Measurements from ENCODE around the gene ADRM1.

ADRM1 gene

GRCh38 chr20:62267543-62267942 is 35.3 kb upstream of the ADRM1 start:
- no peaks in the 10 kb centered on the region for H3K4me1 ChIP-seq (ENCODE audit: control insufficient read depth in 1 of 2, insufficient read depth in 2 of 2, low read length in 2 of 2)
- no peaks in the 10 kb centered on the region for H3K27me3 ChIP-seq (ENCODE audit: low read depth, low read length)
- H3K36me3 ChIP-seq (ENCODE audit: control insufficient read depth in 1 of 2, insufficient read depth in 2 of 2, low read length in 2 of 2) = peaks cover 24 to 57% of the 10 kb centered on the region in 2 donors
- H3K4me3 ChIP-seq (ENCODE audit: low read depth in 1 of 2, low read length in 2 of 2) = no peak overlapping the region
- no peaks in the 10 kb centered on the region for H3K9me3 ChIP-seq (ENCODE audit: control insufficient read depth in 1 of 2, low read length in 2 of 2)
- H3K27ac ChIP-seq (ENCODE audit: low read length) = no peak overlapping the region

GRCh38 chr20:62268228-62268900 is 34.4 kb upstream of the ADRM1 start:
- no peaks in the 10 kb centered on the region for H3K4me1 ChIP-seq (ENCODE audit: control insufficient read depth in 1 of 2, insufficient read depth in 2 of 2, low read length in 2 of 2)
- H3K9me3 ChIP-seq (ENCODE audit: control insufficient read depth in 1 of 2, low read length in 2 of 2) = no peaks in the 10 kb centered on the region
- H3K36me3 ChIP-seq (ENCODE audit: control insufficient read depth in 1 of 2, insufficient read depth in 2 of 2, low read length in 2 of 2) = peaks cover 24 to 57% of the 10 kb centered on the region in 2 donors
- H3K4me3 ChIP-seq (ENCODE audit: low read depth in 1 of 2, low read length in 2 of 2) = no peak overlapping the region
- H3K27me3 ChIP-seq (ENCODE audit: low read depth, low read length) = no peaks in the 10 kb centered on the region
- H3K27ac ChIP-seq (ENCODE audit: low read length) = no peak overlapping the region

DNA sequence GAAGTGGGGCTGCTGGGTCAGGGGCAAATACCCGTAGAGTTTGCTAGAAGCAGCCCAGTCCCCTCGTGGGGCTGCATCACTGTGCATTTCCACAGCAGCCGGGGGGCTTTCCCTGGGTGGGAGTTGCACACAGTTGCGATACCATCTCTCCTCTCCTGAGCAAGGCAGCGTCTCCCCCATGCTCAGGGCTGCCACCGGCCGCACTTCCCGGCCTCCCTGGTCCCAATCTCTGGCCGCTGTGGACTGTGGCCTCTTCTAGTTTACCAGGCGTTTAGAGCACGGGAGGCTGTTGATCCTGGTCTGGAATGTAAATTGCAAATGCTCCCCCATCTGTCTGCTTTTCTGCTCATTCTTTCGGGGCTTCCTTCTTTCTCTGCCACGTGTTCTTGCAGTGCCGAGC is 33.4 kb upstream of the ADRM1 start:
- Histone ChIP-seq H3K27me3 (ENCODE audit: low read depth, low read length) (no peaks in the 10 kb centered on the region), H3K4me3 (ENCODE audit: low read depth in 1 of 2, low read length in 2 of 2) (no peak overlapping the region), H3K27ac (ENCODE audit: low read length) (no peak overlapping the region), H3K9me3 (ENCODE audit: control insufficient read depth in 1 of 2, low read length in 2 of 2) (no peaks in the 10 kb centered on the region), H3K4me1 (ENCODE audit: control insufficient read depth in 1 of 2, insufficient read depth in 2 of 2, low read length in 2 of 2) (no peaks in the 10 kb centered on the region), H3K36me3 (ENCODE audit: control insufficient read depth in 1 of 2, insufficient read depth in 2 of 2, low read length in 2 of 2) (peaks cover 29 to 58% of the 10 kb centered on the region in 2 donors)

DNA sequence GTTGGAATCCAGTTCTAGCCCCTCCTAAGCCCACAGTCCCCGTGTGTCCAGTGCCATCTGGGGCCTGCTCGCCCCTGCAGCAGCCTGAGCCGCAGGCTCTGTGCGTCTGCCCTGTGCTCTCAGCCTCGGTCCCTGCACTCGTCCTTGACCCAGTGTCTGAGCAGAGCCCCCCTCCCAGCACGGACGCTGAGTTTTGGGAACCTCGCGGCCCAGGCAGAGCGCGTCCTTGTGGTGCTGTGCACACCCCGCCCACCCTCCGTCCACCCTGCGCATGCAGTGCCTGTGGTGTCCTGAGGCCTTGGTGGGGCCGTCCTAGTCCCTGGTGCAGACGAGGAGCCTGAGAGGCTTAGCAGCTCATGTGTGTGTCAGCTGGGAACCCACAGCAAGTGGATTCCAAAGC is 32.9 kb upstream of the ADRM1 start:
- H3K27ac ChIP-seq (ENCODE audit: low read length) = no peak overlapping the region
- H3K4me1 ChIP-seq (ENCODE audit: control insufficient read depth in 1 of 2, insufficient read depth in 2 of 2, low read length in 2 of 2) = no peaks in the 10 kb centered on the region
- H3K4me3 ChIP-seq (ENCODE audit: low read depth in 1 of 2, low read length in 2 of 2) = no peak overlapping the region
- H3K36me3 ChIP-seq (ENCODE audit: control insufficient read depth in 1 of 2, insufficient read depth in 2 of 2, low read length in 2 of 2) = peaks cover 29 to 58% of the 10 kb centered on the region in 2 donors
- no peaks in the 10 kb centered on the region for H3K9me3 ChIP-seq (ENCODE audit: control insufficient read depth in 1 of 2, low read length in 2 of 2)
- no peaks in the 10 kb centered on the region for H3K27me3 ChIP-seq (ENCODE audit: low read depth, low read length)

DNA sequence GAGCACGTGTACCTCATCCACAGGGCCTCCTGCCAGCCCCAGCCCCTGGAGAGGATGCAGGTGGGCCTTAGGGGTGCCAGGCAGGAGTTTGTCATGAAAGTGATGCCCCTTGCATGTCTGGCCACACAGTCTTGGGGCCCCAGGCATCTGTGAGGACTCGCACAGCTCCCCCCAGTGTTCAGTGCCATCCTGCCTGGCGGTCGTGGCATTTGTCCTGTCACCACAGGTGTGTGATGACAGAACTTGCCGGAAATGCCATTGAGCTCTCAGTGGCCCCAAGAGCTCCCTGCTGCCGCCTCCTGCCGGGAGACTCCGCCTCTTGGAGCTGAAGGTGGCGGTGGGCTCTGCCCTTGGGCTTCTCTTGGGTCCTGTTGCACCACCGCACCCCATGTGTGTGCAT is 30.6 kb upstream of the ADRM1 start:
- no peak overlapping the region for H3K4me3 ChIP-seq (ENCODE audit: low read depth in 1 of 2, low read length in 2 of 2)
- H3K9me3 ChIP-seq (ENCODE audit: control insufficient read depth in 1 of 2, low read length in 2 of 2) = no peaks in the 10 kb centered on the region
- H3K4me1 ChIP-seq (ENCODE audit: control insufficient read depth in 1 of 2, insufficient read depth in 2 of 2, low read length in 2 of 2) = no peaks in the 10 kb centered on the region
- H3K27ac ChIP-seq (ENCODE audit: low read length) = no peak overlapping the region
- H3K27me3 ChIP-seq (ENCODE audit: low read depth, low read length) = no peaks in the 10 kb centered on the region
- peaks cover 35 to 43% of the 10 kb centered on the region in 2 donors for H3K36me3 ChIP-seq (ENCODE audit: control insufficient read depth in 1 of 2, insufficient read depth in 2 of 2, low read length in 2 of 2)

DNA sequence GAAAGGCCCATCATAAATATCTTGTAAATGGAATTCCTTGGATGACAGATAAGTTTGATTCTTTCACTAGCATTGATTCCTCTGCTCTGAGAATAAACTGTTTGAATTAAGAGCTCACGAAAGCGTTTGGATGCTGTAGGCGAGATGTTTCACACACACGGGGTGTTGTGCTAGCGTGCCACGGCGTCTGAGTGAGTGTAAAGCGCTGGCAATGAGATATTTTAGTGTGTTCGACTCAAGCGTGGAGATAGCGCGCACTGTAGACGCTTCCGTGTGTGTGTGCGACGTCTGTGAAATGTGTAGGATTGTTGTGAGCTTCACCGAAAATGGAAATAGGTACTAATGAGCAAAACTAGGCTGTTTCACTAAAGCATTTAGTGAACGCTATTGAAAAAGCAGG is 29.4 kb upstream of the ADRM1 start:
- Histone ChIP-seq H3K36me3 (ENCODE audit: control insufficient read depth in 1 of 2, insufficient read depth in 2 of 2, low read length in 2 of 2) (peaks cover 35 to 43% of the 10 kb centered on the region in 2 donors), H3K4me1 (ENCODE audit: control insufficient read depth in 1 of 2, insufficient read depth in 2 of 2, low read length in 2 of 2) (no peaks in the 10 kb centered on the region)

DNA sequence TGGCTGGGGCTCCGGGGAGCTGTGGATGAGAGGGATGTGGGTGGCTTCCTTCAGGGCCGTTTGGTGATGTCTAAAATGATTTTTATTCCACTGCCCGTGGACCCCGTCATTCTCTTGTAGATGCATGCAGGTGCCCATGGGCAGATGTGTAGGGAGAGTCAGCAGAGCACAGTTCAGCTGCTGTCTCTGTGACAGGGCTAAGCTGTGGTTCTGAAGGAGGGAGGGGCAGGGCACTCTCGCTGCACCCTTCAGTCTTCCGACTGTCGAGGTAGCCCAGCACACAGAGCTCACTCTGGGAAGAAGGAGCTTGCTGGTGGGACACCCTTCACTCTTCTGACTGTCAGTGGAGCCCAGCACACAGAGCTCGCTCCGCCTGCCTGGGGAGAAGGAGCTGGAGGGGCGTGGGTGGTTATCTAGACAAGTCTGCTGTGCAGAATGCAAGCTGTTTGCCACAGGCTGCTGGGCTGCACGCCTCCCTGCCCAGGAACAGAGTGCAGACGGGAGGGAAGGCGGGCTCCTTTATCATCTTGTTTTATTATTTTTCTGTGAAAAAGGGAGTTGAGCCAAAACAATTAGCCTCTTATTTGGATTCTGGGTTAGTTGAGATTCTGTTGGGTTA is 28.4 kb upstream of the ADRM1 start:
- Histone ChIP-seq H3K27me3 (ENCODE audit: low read depth, low read length) (no peaks in the 10 kb centered on the region), H3K9me3 (ENCODE audit: control insufficient read depth in 1 of 2, low read length in 2 of 2) (no peaks in the 10 kb centered on the region), H3K4me3 (ENCODE audit: low read depth in 1 of 2, low read length in 2 of 2) (no peak overlapping the region), H3K36me3 (ENCODE audit: control insufficient read depth in 1 of 2, insufficient read depth in 2 of 2, low read length in 2 of 2) (peaks cover 39 to 49% of the 10 kb centered on the region in 2 donors), H3K4me1 (ENCODE audit: control insufficient read depth in 1 of 2, insufficient read depth in 2 of 2, low read length in 2 of 2) (no peaks in the 10 kb centered on the region), H3K27ac (ENCODE audit: low read length) (no peak overlapping the region)

More for the DNA sequence above, 29.4 kb upstream of the ADRM1 start:
- H3K9me3 ChIP-seq (ENCODE audit: control insufficient read depth in 1 of 2, low read length in 2 of 2) = no peaks in the 10 kb centered on the region
- H3K27ac ChIP-seq (ENCODE audit: low read length) = no peak overlapping the region
- no peaks in the 10 kb centered on the region for H3K27me3 ChIP-seq (ENCODE audit: low read depth, low read length)
- H3K4me3 ChIP-seq (ENCODE audit: low read depth in 1 of 2, low read length in 2 of 2) = no peak overlapping the region

DNA sequence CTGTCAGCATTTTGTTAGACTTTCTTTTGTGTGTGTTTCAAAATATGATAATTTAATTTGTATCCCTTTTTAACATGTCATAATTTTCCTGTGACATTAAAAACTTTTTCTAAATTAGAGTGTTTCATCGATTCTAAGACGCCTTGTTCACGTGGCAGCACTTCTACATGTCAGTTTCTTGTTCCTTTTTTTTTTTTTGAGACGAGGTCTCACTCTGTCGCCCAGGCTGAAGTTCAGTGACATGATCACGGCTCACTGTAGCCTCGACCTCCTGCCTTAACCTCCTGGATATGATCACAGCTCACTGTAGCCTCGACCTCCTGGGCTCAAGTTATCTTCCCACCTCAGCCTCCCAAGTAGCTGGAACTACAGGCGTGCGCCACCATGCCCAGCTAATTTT is 27.6 kb upstream of the ADRM1 start:
- Histone ChIP-seq H3K27ac (ENCODE audit: low read length) (no peak overlapping the region), H3K36me3 (ENCODE audit: control insufficient read depth in 1 of 2, insufficient read depth in 2 of 2, low read length in 2 of 2) (peaks cover 45 to 56% of the 10 kb centered on the region in 2 donors)

GRCh38 chr20:62276439-62276838 is 26.4 kb upstream of the ADRM1 start:
- H3K4me3 ChIP-seq (ENCODE audit: low read depth in 1 of 2, low read length in 2 of 2) = no peak overlapping the region
- no peaks in the 10 kb centered on the region for H3K4me1 ChIP-seq (ENCODE audit: control insufficient read depth in 1 of 2, insufficient read depth in 2 of 2, low read length in 2 of 2)
- peaks cover 57 to 62% of the 10 kb centered on the region in 2 donors for H3K36me3 ChIP-seq (ENCODE audit: control insufficient read depth in 1 of 2, insufficient read depth in 2 of 2, low read length in 2 of 2)
- H3K27me3 ChIP-seq (ENCODE audit: low read depth, low read length) = no peaks in the 10 kb centered on the region
- H3K27ac ChIP-seq (ENCODE audit: low read length) = no peak overlapping the region
- no peaks in the 10 kb centered on the region for H3K9me3 ChIP-seq (ENCODE audit: control insufficient read depth in 1 of 2, low read length in 2 of 2)

More for the DNA sequence above, 27.6 kb upstream of the ADRM1 start:
- H3K4me3 ChIP-seq (ENCODE audit: low read depth in 1 of 2, low read length in 2 of 2) = no peak overlapping the region
- no peaks in the 10 kb centered on the region for H3K27me3 ChIP-seq (ENCODE audit: low read depth, low read length)
- no peaks in the 10 kb centered on the region for H3K9me3 ChIP-seq (ENCODE audit: control insufficient read depth in 1 of 2, low read length in 2 of 2)
- H3K4me1 ChIP-seq (ENCODE audit: control insufficient read depth in 1 of 2, insufficient read depth in 2 of 2, low read length in 2 of 2) = no peaks in the 10 kb centered on the region

GRCh38 chr20:62277253-62277652 is 25.5 kb upstream of the ADRM1 start:
- no peaks in the 10 kb centered on the region for H3K4me1 ChIP-seq (ENCODE audit: control insufficient read depth in 1 of 2, insufficient read depth in 2 of 2, low read length in 2 of 2)
- no peaks in the 10 kb centered on the region for H3K9me3 ChIP-seq (ENCODE audit: control insufficient read depth in 1 of 2, low read length in 2 of 2)
- no peak overlapping the region for H3K27ac ChIP-seq (ENCODE audit: low read length)
- no peaks in the 10 kb centered on the region for H3K27me3 ChIP-seq (ENCODE audit: low read depth, low read length)
- H3K36me3 ChIP-seq (ENCODE audit: control insufficient read depth in 1 of 2, insufficient read depth in 2 of 2, low read length in 2 of 2) = peaks cover 63 to 65% of the 10 kb centered on the region in 2 donors
- H3K4me3 ChIP-seq (ENCODE audit: low read depth in 1 of 2, low read length in 2 of 2) = no peak overlapping the region

DNA sequence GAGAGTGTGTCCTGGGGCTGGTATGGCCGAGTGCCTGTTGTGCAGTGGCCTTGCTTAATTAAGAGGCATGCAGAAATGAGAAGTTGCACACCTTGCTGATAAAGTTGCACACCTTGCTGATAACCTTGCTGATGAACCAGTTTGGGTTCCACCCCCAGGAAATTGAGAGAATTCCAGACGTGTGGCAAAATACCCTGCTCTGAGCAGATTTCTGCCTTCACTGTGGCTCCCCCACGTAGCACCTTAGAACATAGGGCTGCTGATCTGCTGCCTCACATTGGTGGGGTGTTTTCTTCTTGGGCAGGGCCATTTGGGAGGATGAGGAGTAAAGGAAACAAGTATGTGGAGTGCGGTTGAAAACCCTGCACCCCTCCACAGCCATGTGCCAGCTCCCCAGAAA is 22.5 kb upstream of the ADRM1 start:
- no peaks in the 10 kb centered on the region for H3K9me3 ChIP-seq (ENCODE audit: control insufficient read depth in 1 of 2, low read length in 2 of 2)
- H3K27ac ChIP-seq (ENCODE audit: low read length) = no peak overlapping the region
- H3K36me3 ChIP-seq (ENCODE audit: control insufficient read depth in 1 of 2, insufficient read depth in 2 of 2, low read length in 2 of 2) = peaks cover 49 to 65% of the 10 kb centered on the region in 2 donors

More for the DNA sequence above, 22.5 kb upstream of the ADRM1 start:
- Histone ChIP-seq H3K4me3 (ENCODE audit: low read depth in 1 of 2, low read length in 2 of 2) (no peak overlapping the region), H3K27me3 (ENCODE audit: low read depth, low read length) (no peaks in the 10 kb centered on the region), H3K4me1 (ENCODE audit: control insufficient read depth in 1 of 2, insufficient read depth in 2 of 2, low read length in 2 of 2) (no peaks in the 10 kb centered on the region)

Measured in muscle layer of duodenum (tissue), 2 donors.